MCF 10A (cell line): Measurements from ENCODE around the gene KIF5A. TPM values are rescaled to one million over a fixed set of nuclear protein-coding genes. Genes with fewer than 3 reads are reported as not detected.
"Not testable (repeated sequence)": the region's sequence is repeated elsewhere in the genome, so short reads cannot be mapped to it uniquely, and the experiment has no call there.

Experiments
- BruUV-seq: library from RNA; stranded (reverse); fragments of 400-500 nt; replicated peaks from 2 replicates; lab custom pipeline; 2021; lab: Mats Ljungman, UMichigan
- CTCF ChIA-PET: fragments of 300-600 bp; sonication (Branson Sonifier 250); formaldehyde crosslinking; extraction: SDS; loops from one replicate; lab custom pipeline; 2021; ENCODE audit warnings: antibody characterized with exemption, inconsistent platforms; lab: Yijun Ruan, JAX
- POLR2A ChIA-PET: fragments of 300-600, 350-650 bp; sonication (Branson Sonifier 250); formaldehyde crosslinking; extraction: SDS; loops from one replicate; lab custom pipeline; 2020; ENCODE audit warnings: antibody characterized with exemption, inconsistent platforms; lab: Yijun Ruan, JAX
- DNase-seq: peaks from one replicate; pipeline ENCODE4 v3.0.0-alpha.2; 2018; ENCODE audit not compliant: unreplicated experiment
- H3K27ac Mint-ChIP-seq: one replicate; pipeline ENCODE4 v1.8.0; 2022; ENCODE audit warnings: mild to moderate bottlenecking, low read depth, mixed read lengths; ENCODE audit not compliant: unreplicated experiment
- H3K27me3 Mint-ChIP-seq: one replicate; pipeline ENCODE4 v1.8.0; 2022; ENCODE audit warnings: mixed read lengths; ENCODE audit not compliant: insufficient read depth, unreplicated experiment
- H3K36me3 Mint-ChIP-seq: one replicate; pipeline ENCODE4 v1.8.0; 2022; ENCODE audit warnings: mild to moderate bottlenecking, moderate library complexity, mixed read lengths; ENCODE audit not compliant: insufficient read depth, unreplicated experiment
- H3K4me1 Mint-ChIP-seq: one replicate; pipeline ENCODE4 v1.8.0; 2022; ENCODE audit warnings: mixed read lengths; ENCODE audit not compliant: insufficient read depth, unreplicated experiment
- H3K4me3 Mint-ChIP-seq: one replicate; pipeline ENCODE4 v1.8.0; 2022; ENCODE audit warnings: mild to moderate bottlenecking, moderate library complexity, mixed read lengths; ENCODE audit not compliant: unreplicated experiment
- H3K9me3 Mint-ChIP-seq: one replicate; pipeline ENCODE4 v1.8.0; 2022; ENCODE audit warnings: mixed read lengths; ENCODE audit not compliant: unreplicated experiment
- CTCF ChIP-seq: fragments of 200-600 bp; IDR thresholded peaks from one replicate; pipeline ENCODE4 v1.8.0; 2022; ENCODE audit warnings: antibody characterized with exemption, mild to moderate bottlenecking; ENCODE audit not compliant: unreplicated experiment
- intact Hi-C: fragments of 100-400 bp; cut with micrococcal nuclease; formaldehyde crosslinking; loops from 2 replicates; pipeline ENCODE4 v1.14.1; 2022
- total RNA-seq: library from RNA; stranded (reverse); gene quantifications from 2 replicates; pipeline ENCODE4 v1.2.3, GENCODE V29; 2022

KIF5A gene
- total RNA-seq, 1 experiment from 2014 or later = 0.56 TPM

GRCh38 chr12:57586128-57586527 is 36.3 kb downstream of the KIF5A start:
- POLR2A ChIA-PET = interaction anchor here (0.6 kb wide), 1 partner anchor 159 kb away, joined by 3 read pairs; the partner anchor contains the start of gene TSPAN31
- CTCF ChIA-PET = interaction anchor here (0.6 to 7.5 kb wide), 5 partner anchors 21 to 518 kb away, joined by 3 to 72 read pairs (median 24); partner anchors contain the start of genes DTX3 and OS9
- no TSS peak for BruUV-seq
- intact Hi-C loops = no loop called here
- DNase-seq = no peak
- Mint-ChIP-seq H3K4me3 (no peak overlapping the region), H3K27me3 (no peaks in the 10 kb centered on the region), H3K36me3 (no peaks in the 10 kb centered on the region), H3K9me3 (no peaks in the 10 kb centered on the region), H3K4me1 (no peaks in the 10 kb centered on the region), H3K27ac (no peak overlapping the region)
- TF ChIP-seq CTCF = no peak

- Mint-ChIP-seq H3K27me3 (no peaks in the 10 kb centered on the region), H3K9me3 (no peaks in the 10 kb centered on the region), H3K36me3 (no peaks in the 10 kb centered on the region), H3K4me1 (peaks cover 4% of the 10 kb centered on the region), H3K4me3 (no peak overlapping the region), H3K27ac (no peak overlapping the region)
- intact Hi-C loops = no loop called here
- no TSS peak for BruUV-seq
- POLR2A ChIA-PET = no interaction called here
- no peak for DNase-seq
- CTCF ChIA-PET = no interaction called here
- no peak for TF ChIP-seq CTCF
Measured at GRCh38 chr12:57586832-57587429, 37.1 kb downstream of the KIF5A start.

- peaks cover 16% of the 10 kb centered on the region for H3K4me1 Mint-ChIP-seq
- DNase-seq, H3K9me3 Mint-ChIP-seq, H3K27me3 Mint-ChIP-seq, POLR2A ChIA-PET, intact Hi-C loops, H3K27ac Mint-ChIP-seq, BruUV-seq, H3K36me3 Mint-ChIP-seq, H3K4me3 Mint-ChIP-seq: not testable (repeated sequence)
- CTCF ChIA-PET = interaction anchor here (0.9 kb wide), 1 partner anchor 170 kb away, joined by 3 read pairs; no protein-coding TSS in a partner anchor
Measured at GRCh38 chr12:57588951-57589610, 39.2 kb downstream of the KIF5A start.

GRCh38 chr12:57590479-57590863 is 40.6 kb downstream of the KIF5A start:
- ChIA-PET POLR2A (interaction anchor here (0.6 to 3.2 kb wide), 16 partner anchors 7 to 298 kb away, joined by 3 to 22 read pairs (median 5); partner anchors contain the start of genes CDK4, DCTN2, MBD6 and OS9), CTCF (interaction anchor here (0.6 to 1.2 kb wide), 4 partner anchors 12 to 189 kb away, joined by 3 to 5 read pairs (median 4); no protein-coding TSS in a partner anchor)
- BruUV-seq = no TSS peak
- no peak for DNase-seq
- Mint-ChIP-seq H3K27ac (peak overlapping the region; percentile 86), H3K4me3 (peak overlapping the region; percentile 89), H3K9me3 (no peaks in the 10 kb centered on the region), H3K27me3 (no peaks in the 10 kb centered on the region), H3K36me3 (peaks cover 6% of the 10 kb centered on the region), H3K4me1 (peaks cover 16% of the 10 kb centered on the region)
- no peak for TF ChIP-seq CTCF
- intact Hi-C loops = no loop called here
